Panc1 (cell line): ENCODE results near the gene TBCD. TPM values are rescaled to one million over a fixed set of nuclear protein-coding genes. Genes with fewer than 3 reads are reported as not detected.

ENCODE experiments used
- ATAC-seq: fragments of 200-7000 bp; cut with Tn5 transposase; 2 replicates; pipeline ENCODE4 v1.9.1; 2020; ENCODE audit warnings: mild to moderate bottlenecking, moderate library complexity
- BruUV-seq: library from RNA; stranded (reverse); fragments of 400-500 nt; replicated peaks from 2 replicates; lab custom pipeline; 2021; lab: Mats Ljungman, UMichigan
- CTCF ChIA-PET: fragments of 300-600 bp; sonication (Branson Sonifier 250); formaldehyde crosslinking; loops from one replicate; lab custom pipeline; 2022; ENCODE audit warnings: antibody characterized with exemption; lab: Charles Lee
- POLR2A ChIA-PET: fragments of 300-600 bp; sonication (Branson Sonifier 250); formaldehyde crosslinking; loops from one replicate; lab custom pipeline; 2022; ENCODE audit warnings: antibody characterized with exemption; lab: Charles Lee
- DNase-seq: peaks from one replicate; pipeline ENCODE4 v3.0.0-alpha.2; 2010; ENCODE audit warnings: low read depth, low spot score
- H3K27ac ChIP-seq: 2 replicates; pipeline ENCODE4 v1.5.1; 2011; ENCODE audit warnings: mild to moderate bottlenecking, low read length, inconsistent platforms
- H3K27me3 ChIP-seq: fragments of 200-500 bp; sonication (Bioruptor generic); 2 replicates; pipeline ENCODE4 v1.6.0; 2014; ENCODE audit warnings: low read length, inconsistent platforms; ENCODE audit not compliant: control insufficient read depth, insufficient read depth
- H3K36me3 ChIP-seq: fragments of 200-500 bp; sonication (Bioruptor generic); 2 replicates; pipeline ENCODE4 v1.5.1; 2014; ENCODE audit warnings: inconsistent platforms, mild to moderate bottlenecking, low read length, moderate library complexity; ENCODE audit not compliant: control insufficient read depth, insufficient read depth
- H3K4me1 ChIP-seq: 2 replicates; pipeline ENCODE4 v1.5.1; 2011; ENCODE audit warnings: inconsistent platforms, mild to moderate bottlenecking, low read length, moderate library complexity; ENCODE audit not compliant: control insufficient read depth, insufficient read depth
- H3K4me3 ChIP-seq, 2 experiments: 2 replicates each; pipeline ENCODE4 v1.5.1; 2011 to 2012; ENCODE audit warnings: low read depth in 2 of 2, low read length in 2 of 2, mild to moderate bottlenecking in 2 of 2, inconsistent platforms in 1 of 2, moderate library complexity in 1 of 2
- H3K9me3 ChIP-seq: fragments of 200-500 bp; sonication (Bioruptor generic); 2 replicates; pipeline ENCODE4 v1.5.1; 2014; ENCODE audit warnings: low read depth, mild to moderate bottlenecking, inconsistent platforms, low read length, moderate library complexity; ENCODE audit not compliant: control insufficient read depth, insufficient read depth
- CTCF ChIP-seq: fragments of 450-650 bp; IDR thresholded peaks from 2 replicates; pipeline ENCODE4 v1.5.1; 2017; ENCODE audit warnings: mild to moderate bottlenecking
- POLR2AphosphoS5 ChIP-seq: IDR thresholded peaks from 2 replicates; pipeline ENCODE4 v1.6.1; 2012; ENCODE audit warnings: mild to moderate bottlenecking, low read depth, low read length, moderate library complexity
- REST ChIP-seq, 2 experiments: IDR thresholded peaks; 2 replicates each; pipeline ENCODE4 v1.6.1; 2011 to 2012; ENCODE audit warnings: low read depth in 2 of 2, control low read depth in 1 of 2, low read length in 1 of 2, mild to moderate bottlenecking in 1 of 2, moderate library complexity in 1 of 2; ENCODE audit not compliant: insufficient read depth in 1 of 2
- SIN3A ChIP-seq: IDR thresholded peaks from 2 replicates; pipeline ENCODE4 v1.6.1; 2012; ENCODE audit warnings: low read depth, mild to moderate bottlenecking, low read length, moderate library complexity, borderline replicate concordance; ENCODE audit not compliant: insufficient read depth
- TCF7L2 ChIP-seq: IDR thresholded peaks from 2 replicates; pipeline ENCODE4 v1.6.1; 2011; ENCODE audit warnings: mild to moderate bottlenecking, low read depth, low read length, inconsistent platforms
- in situ Hi-C: cut with HindIII; loops from 2 replicates; pipeline ENCODE4 v1.10.0; 2016; ENCODE audit warnings: low sequenced_read_pairs, low pct_unique_long_range_greater_than_20kb
- intact Hi-C: fragments of 100-400 bp; cut with micrococcal nuclease; formaldehyde crosslinking; loops from one replicate; pipeline ENCODE4 v1.10.0; 2022; ENCODE audit not compliant: unreplicated experiment
- total RNA-seq: library from RNA; stranded (reverse); gene quantifications from one replicate; pipeline ENCODE4 v1.2.1, GENCODE V29; 2021; ENCODE audit not compliant: unreplicated experiment

The TBCD gene
- total RNA-seq, 1 experiment from 2014 or later = 186 TPM

GRCh38 chr17:82779541-82779940, 27.7 kb downstream of the TBCD start:
- H3K27me3 ChIP-seq = no peaks in the 10 kb centered on the region
- no peaks in the 10 kb centered on the region for H3K4me1 ChIP-seq
- BruUV-seq = no TSS peak
- in situ Hi-C loops = no loop called here
- no peak overlapping the region for H3K27ac ChIP-seq
- peaks cover 12% of the 10 kb centered on the region for H3K36me3 ChIP-seq
- ATAC-seq = no peak
- ChIA-PET CTCF (no interaction called here), POLR2A (no interaction called here)
- no peak for DNase-seq
- intact Hi-C loops = loop anchor here (5.0 kb wide), 1 partner anchor 112 kb away; no protein-coding TSS in a partner anchor
- TF ChIP-seq SIN3A = no peak
- no peak for TF ChIP-seq POLR2AphosphoS5
- no peak for TF ChIP-seq REST (IDR thresholded peaks at IDR 0.05; ENCODE audit: insufficient read depth in 1 of 2, low read depth in 2 of 2, low read length in 1 of 2)
- TF ChIP-seq CTCF = no peak
- TF ChIP-seq TCF7L2 = no peak
- H3K9me3 ChIP-seq = no peaks in the 10 kb centered on the region
- H3K4me3 ChIP-seq = no peak overlapping the region

- CTCF ChIA-PET = interaction anchor here (1.9 kb wide), 1 partner anchor 112 kb away, joined by 9 read pairs; no protein-coding TSS in a partner anchor
- no peaks in the 10 kb centered on the region for H3K27me3 ChIP-seq
- in situ Hi-C loops = no loop called here
- peaks cover 11% of the 10 kb centered on the region for H3K36me3 ChIP-seq
- no peaks in the 10 kb centered on the region for H3K9me3 ChIP-seq
- ATAC-seq (no peak), DNase-seq (no peak)
- no peak overlapping the region for H3K4me3 ChIP-seq
- POLR2A ChIA-PET = no interaction called here
- H3K27ac ChIP-seq = no peak overlapping the region
- no peaks in the 10 kb centered on the region for H3K4me1 ChIP-seq
- TF ChIP-seq REST (IDR thresholded peaks at IDR 0.05; ENCODE audit: insufficient read depth in 1 of 2, low read depth in 2 of 2, low read length in 1 of 2) = no peak
- TF ChIP-seq POLR2AphosphoS5 = no peak
- no peak for TF ChIP-seq CTCF
- no peak for TF ChIP-seq SIN3A
- no peak for TF ChIP-seq TCF7L2
- BruUV-seq = no TSS peak
- intact Hi-C loops = no loop called here
These were observed 28.3 kb downstream of the TBCD start for GRCh38 chr17:82780195-82780594.
